ENCODE data around the gene KLHL42.

The KLHL42 gene

DNA sequence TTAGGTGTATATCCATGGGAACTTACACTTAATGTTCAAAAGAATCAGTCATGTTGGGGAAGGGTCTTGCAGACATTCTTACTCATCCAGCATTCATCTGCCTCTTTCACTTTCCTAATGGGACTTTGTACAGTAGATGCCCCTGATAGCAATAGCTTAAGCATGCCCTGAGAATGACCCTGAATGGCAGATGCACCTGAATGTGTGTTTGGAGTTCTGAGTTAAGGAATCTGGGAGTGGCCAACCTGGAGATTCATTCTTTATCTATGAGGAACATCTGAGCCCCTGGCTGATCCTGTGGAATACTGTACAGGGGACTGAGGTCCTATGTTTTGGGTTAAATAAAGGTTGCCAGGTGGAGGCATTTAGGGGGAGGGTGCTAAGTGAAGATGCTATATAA, 71.3 kb downstream of the KLHL42 start:
- H3F3A ChIP-seq (ENCODE audit: low read depth) = no peaks in the 10 kb centered on the region
- H3K9me3 ChIP-seq (ENCODE audit: insufficient read depth, low read depth, low read length) = peaks cover 17% of the 10 kb centered on the region; the same call in 1 of the 2 replicates
- no peaks in the 10 kb centered on the region for H3K27me3 ChIP-seq (ENCODE audit: insufficient read depth, low read length, poor library complexity, severe bottlenecking)
- no peak overlapping the region for H3K4me2 ChIP-seq (ENCODE audit: low read depth, low read length, poor library complexity, severe bottlenecking)
- H3K79me2 ChIP-seq (ENCODE audit: insufficient read depth, low read length) = no peaks in the 10 kb centered on the region
- no peaks in the 10 kb centered on the region for H3K36me3 ChIP-seq (ENCODE audit: insufficient read depth, low read length)
- no peak for TF ChIP-seq EZH2phosphoT487 (IDR thresholded peaks at IDR 0.05; ENCODE audit: borderline replicate concordance)
- TF ChIP-seq, protein P1, sequence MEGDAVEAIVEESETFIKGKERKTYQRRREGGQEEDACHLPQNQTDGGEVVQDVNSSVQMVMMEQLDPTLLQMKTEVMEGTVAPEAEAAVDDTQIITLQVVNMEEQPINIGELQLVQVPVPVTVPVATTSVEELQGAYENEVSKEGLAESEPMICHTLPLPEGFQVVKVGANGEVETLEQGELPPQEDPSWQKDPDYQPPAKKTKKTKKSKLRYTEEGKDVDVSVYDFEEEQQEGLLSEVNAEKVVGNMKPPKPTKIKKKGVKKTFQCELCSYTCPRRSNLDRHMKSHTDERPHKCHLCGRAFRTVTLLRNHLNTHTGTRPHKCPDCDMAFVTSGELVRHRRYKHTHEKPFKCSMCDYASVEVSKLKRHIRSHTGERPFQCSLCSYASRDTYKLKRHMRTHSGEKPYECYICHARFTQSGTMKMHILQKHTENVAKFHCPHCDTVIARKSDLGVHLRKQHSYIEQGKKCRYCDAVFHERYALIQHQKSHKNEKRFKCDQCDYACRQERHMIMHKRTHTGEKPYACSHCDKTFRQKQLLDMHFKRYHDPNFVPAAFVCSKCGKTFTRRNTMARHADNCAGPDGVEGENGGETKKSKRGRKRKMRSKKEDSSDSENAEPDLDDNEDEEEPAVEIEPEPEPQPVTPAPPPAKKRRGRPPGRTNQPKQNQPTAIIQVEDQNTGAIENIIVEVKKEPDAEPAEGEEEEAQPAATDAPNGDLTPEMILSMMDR (conservative IDR thresholded peaks at IDR 0.05; ENCODE audit: low read length) = no peak
- no peak overlapping the region for H2AFZ ChIP-seq (ENCODE audit: low read length)
- no peak overlapping the region for H3K9ac ChIP-seq (ENCODE audit: low read depth, low read length, poor library complexity, severe bottlenecking)
- H3K9me2 ChIP-seq (replicated peaks; ENCODE audit: low read depth, low read length) = no peaks in the 10 kb centered on the region
- H3K4me3 ChIP-seq (ENCODE audit: low read length, poor library complexity, severe bottlenecking) = no peak overlapping the region
- H3K4me1 ChIP-seq (ENCODE audit: insufficient read depth, low read length, poor library complexity, severe bottlenecking) = no peaks in the 10 kb centered on the region
- no peaks in the 10 kb centered on the region for H4K20me1 ChIP-seq (ENCODE audit: insufficient read depth, low read length, poor library complexity, severe bottlenecking)

DNA sequence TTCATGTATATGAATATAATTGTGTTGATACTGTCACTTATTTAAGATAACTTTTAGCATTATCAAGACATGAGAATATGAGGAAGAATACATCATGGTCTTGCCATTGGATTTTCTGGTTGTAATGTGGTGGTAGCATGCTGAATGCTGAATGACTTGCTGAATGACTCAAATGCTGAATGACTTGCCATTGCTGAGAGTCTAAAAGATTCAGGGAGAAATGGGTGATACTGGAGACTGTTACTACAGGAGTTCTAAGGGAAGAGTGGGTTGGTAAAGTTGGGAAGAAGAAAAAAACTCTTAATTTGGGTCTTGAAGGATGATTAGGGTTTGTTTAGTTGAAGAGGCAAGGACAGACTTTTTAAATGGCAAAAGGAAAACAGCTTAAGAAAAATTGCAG, 72.1 kb downstream of the KLHL42 start:
- H4K20me1 ChIP-seq (ENCODE audit: insufficient read depth, low read length, poor library complexity, severe bottlenecking) = no peaks in the 10 kb centered on the region
- H2AFZ ChIP-seq (ENCODE audit: low read length) = no peak overlapping the region
- H3K79me2 ChIP-seq (ENCODE audit: insufficient read depth, low read length) = no peaks in the 10 kb centered on the region
- no peaks in the 10 kb centered on the region for H3K36me3 ChIP-seq (ENCODE audit: insufficient read depth, low read length)
- no peak overlapping the region for H3K4me3 ChIP-seq (ENCODE audit: low read length, poor library complexity, severe bottlenecking)
- no peaks in the 10 kb centered on the region for H3F3A ChIP-seq (ENCODE audit: low read depth)
- no peak overlapping the region for H3K4me2 ChIP-seq (ENCODE audit: low read depth, low read length, poor library complexity, severe bottlenecking)
- TF ChIP-seq EZH2phosphoT487 (IDR thresholded peaks at IDR 0.05; ENCODE audit: borderline replicate concordance) = no peak
- TF ChIP-seq, protein P1 (conservative IDR thresholded peaks at IDR 0.05; ENCODE audit: low read length) = no peak
- H3K9me3 ChIP-seq (ENCODE audit: insufficient read depth, low read depth, low read length) = peaks cover 17% of the 10 kb centered on the region; the same call in 1 of the 2 replicates
- H3K9ac ChIP-seq (ENCODE audit: low read depth, low read length, poor library complexity, severe bottlenecking) = no peak overlapping the region
- H3K4me1 ChIP-seq (ENCODE audit: insufficient read depth, low read length, poor library complexity, severe bottlenecking) = no peaks in the 10 kb centered on the region
- H3K27me3 ChIP-seq (ENCODE audit: insufficient read depth, low read length, poor library complexity, severe bottlenecking) = no peaks in the 10 kb centered on the region
- H3K9me2 ChIP-seq (replicated peaks; ENCODE audit: low read depth, low read length) = no peaks in the 10 kb centered on the region

All from Loucy (cell line).